ENCODE data around the gene NAV2.

NAV2 gene

GRCh38 chr11:19931771-19932369 lies 219.2 kb downstream of the NAV2 start:
- DNase-seq = no peak

- DNase-seq = no peak
These were observed 220.6 kb downstream of the NAV2 start for GRCh38 chr11:19933132-19933735.

GRCh38 chr11:19933801-19934488 lies 221.3 kb downstream of the NAV2 start:
- no peak for DNase-seq

- DNase-seq = no peak
These were observed 222.2 kb downstream of the NAV2 start for GRCh38 chr11:19934828-19935259.

- DNase-seq = no peak
These were observed 222.9 kb downstream of the NAV2 start for GRCh38 chr11:19935507-19935906.

- no peak for DNase-seq
These were observed 223.8 kb downstream of the NAV2 start for GRCh38 chr11:19936461-19936860.

- no peak for DNase-seq
These were observed 225.7 kb downstream of the NAV2 start for GRCh38 chr11:19938169-19938856.

- no peak for DNase-seq
These were observed 226.2 kb downstream of the NAV2 start for GRCh38 chr11:19938866-19939265.

- DNase-seq = no peak
These were observed 226.8 kb downstream of the NAV2 start for GRCh38 chr11:19939415-19939929.

- DNase-seq = no peak
These were observed 228.2 kb downstream of the NAV2 start for GRCh38 chr11:19940831-19941230.

GRCh38 chr11:19946681-19947080 lies 234.0 kb downstream of the NAV2 start:
- no peak for DNase-seq

GRCh38 chr11:19947537-19948114 lies 235.0 kb downstream of the NAV2 start:
- DNase-seq = no peak

- DNase-seq = no peak
These were observed 237.0 kb downstream of the NAV2 start for GRCh38 chr11:19949606-19950005.

- DNase-seq = no peak
These were observed 239.0 kb downstream of the NAV2 start for GRCh38 chr11:19951558-19952115.

- no peak for DNase-seq
These were observed 239.5 kb downstream of the NAV2 start for GRCh38 chr11:19952116-19952605.

GRCh38 chr11:19952911-19953310 lies 240.3 kb downstream of the NAV2 start:
- no peak for DNase-seq

- DNase-seq = no peak
These were observed 240.7 kb downstream of the NAV2 start for GRCh38 chr11:19953336-19953735.

GRCh38 chr11:19953909-19954308 lies 241.3 kb downstream of the NAV2 start:
- peak in 1 of 2 experiments; percentile 63 for DNase-seq

- no peak for DNase-seq
These were observed 242.3 kb downstream of the NAV2 start for GRCh38 chr11:19954899-19955298.

- DNase-seq = no peak
These were observed 243.0 kb downstream of the NAV2 start for GRCh38 chr11:19955660-19956059.

- DNase-seq = no peak
These were observed 243.6 kb downstream of the NAV2 start for GRCh38 chr11:19956228-19956627.

GRCh38 chr11:19957294-19957943 lies 244.8 kb downstream of the NAV2 start:
- DNase-seq = no peak

All from cerebellar nuclear complex (tissue), 1 donor.